Lung (tissue), 12 donors: ENCODE data around the gene CYP2E1. TPM values are rescaled to one million over a fixed set of nuclear protein-coding genes. Genes with fewer than 3 reads are reported as not detected.

ENCODE experiments used
- ATAC-seq: fragments of 200-7000 bp; cut with Tn5 transposase; one replicate; pipeline ENCODE4 v1.9.1; 2020; ENCODE audit warnings: moderate number of reproducible peaks; ENCODE audit not compliant: insufficient read depth, low FRiP score
- DNase-seq, 3 donors: peaks; one replicate each; pipeline ENCODE4 v3.0.0-alpha.2; 2013 to 2017
- H3K27ac ChIP-seq, 2 donors: one replicate each; pipeline ENCODE4 v1.5.1; 2013; ENCODE audit warnings: mild to moderate bottlenecking in 2 of 2, moderate library complexity in 2 of 2, control low read depth in 1 of 2, inconsistent platforms in 1 of 2, low read depth in 1 of 2, low read length in 1 of 2
- H3K27me3 ChIP-seq, 3 donors: one replicate each; pipeline ENCODE4 v1.5.1; 2013; ENCODE audit warnings: low read length in 2 of 3; ENCODE audit not compliant: control insufficient read depth in 3 of 3, insufficient read depth in 3 of 3
- H3K36me3 ChIP-seq, 4 donors: one replicate each; pipeline ENCODE4 v1.5.1; 2013; ENCODE audit warnings: low read length in 4 of 4, mild to moderate bottlenecking in 1 of 4, moderate library complexity in 1 of 4; ENCODE audit not compliant: control insufficient read depth in 4 of 4, insufficient read depth in 4 of 4
- H3K4me1 ChIP-seq, 5 donors: one replicate each; pipeline ENCODE4 v1.5.1; 2013; ENCODE audit warnings: low read length in 5 of 5, mild to moderate bottlenecking in 2 of 5, moderate library complexity in 1 of 5; ENCODE audit not compliant: control insufficient read depth in 5 of 5, insufficient read depth in 5 of 5
- H3K4me3 ChIP-seq: one replicate; pipeline ENCODE4 v1.5.1; 2013; ENCODE audit warnings: mild to moderate bottlenecking, control low read depth, moderate library complexity
- H3K9ac ChIP-seq, 2 donors: one replicate each; pipeline ENCODE4 v1.5.1; 2013; ENCODE audit warnings: low read length in 2 of 2, control low read depth in 1 of 2; ENCODE audit not compliant: insufficient read depth in 1 of 2
- H3K9me3 ChIP-seq, 4 donors: one replicate each; pipeline ENCODE4 v1.5.1; 2013; ENCODE audit warnings: low read length in 3 of 4, mild to moderate bottlenecking in 1 of 4, moderate library complexity in 1 of 4; ENCODE audit not compliant: control insufficient read depth in 4 of 4, insufficient read depth in 3 of 4
- WGBS, 2 donors: extraction: QIAGEN DNeasy Blood & Tissue Kit; methylation state at CpG; one replicate each; pipeline ENCODE4 v1.1.7; 2013; 5-methylcytosine and 5-hydroxymethylcytosine counted together
- polyA plus RNA-seq, 2 donors: library from polyadenylated mRNA; stranded (reverse); fragments of 200-250 nt; gene quantifications; one replicate each; pipeline ENCODE4 v1.2.1, GENCODE V29; 2013
- total RNA-seq, 2 donors: library from RNA; depleted of rRNA in 1 of 2; stranded (reverse); fragments of >200 nt in 1 of 2; gene quantifications; one replicate each; pipeline ENCODE4 v1.2.1, GENCODE V29; 2014 to 2021
- TF ChIP-seq, protein P1 (sequence below): IDR thresholded peaks from 2 replicates; pipeline ENCODE4 v1.5.1; 2012; ENCODE audit warnings: mild to moderate bottlenecking; ENCODE audit errors: control extremely low read depth, extremely low read depth
- donor health status: control.
- donor health status: control.
- donor health status: Bipolar disorder and iron deficiency.
- donor health status: healthy.
- donor health status: DM: yes; HTN: yes; CAD: no.

The CYP2E1 gene
- total and polyA plus RNA-seq, 4 donors = 0.26 to 1.9 (median 1.1) TPM

GRCh38 chr10:133530506-133530905 is 3.3 kb downstream of the CYP2E1 start:
- H3K27ac ChIP-seq = no peak overlapping the region
- no peak for ATAC-seq
- H3K4me1 ChIP-seq = peaks cover 0 to 16% (median 0%) of the 10 kb centered on the region in 5 donors
- no peak overlapping the region for H3K4me3 ChIP-seq
- H3K9ac ChIP-seq = no peak overlapping the region
- TF ChIP-seq, protein P1, sequence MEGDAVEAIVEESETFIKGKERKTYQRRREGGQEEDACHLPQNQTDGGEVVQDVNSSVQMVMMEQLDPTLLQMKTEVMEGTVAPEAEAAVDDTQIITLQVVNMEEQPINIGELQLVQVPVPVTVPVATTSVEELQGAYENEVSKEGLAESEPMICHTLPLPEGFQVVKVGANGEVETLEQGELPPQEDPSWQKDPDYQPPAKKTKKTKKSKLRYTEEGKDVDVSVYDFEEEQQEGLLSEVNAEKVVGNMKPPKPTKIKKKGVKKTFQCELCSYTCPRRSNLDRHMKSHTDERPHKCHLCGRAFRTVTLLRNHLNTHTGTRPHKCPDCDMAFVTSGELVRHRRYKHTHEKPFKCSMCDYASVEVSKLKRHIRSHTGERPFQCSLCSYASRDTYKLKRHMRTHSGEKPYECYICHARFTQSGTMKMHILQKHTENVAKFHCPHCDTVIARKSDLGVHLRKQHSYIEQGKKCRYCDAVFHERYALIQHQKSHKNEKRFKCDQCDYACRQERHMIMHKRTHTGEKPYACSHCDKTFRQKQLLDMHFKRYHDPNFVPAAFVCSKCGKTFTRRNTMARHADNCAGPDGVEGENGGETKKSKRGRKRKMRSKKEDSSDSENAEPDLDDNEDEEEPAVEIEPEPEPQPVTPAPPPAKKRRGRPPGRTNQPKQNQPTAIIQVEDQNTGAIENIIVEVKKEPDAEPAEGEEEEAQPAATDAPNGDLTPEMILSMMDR = no peak
- H3K9me3 ChIP-seq = peaks cover 0 to 14% (median 0%) of the 10 kb centered on the region in 4 donors
- H3K27me3 ChIP-seq = peaks cover 14 to 73% (median 21%) of the 10 kb centered on the region in 3 donors
- DNase-seq = no peak
- H3K36me3 ChIP-seq = peaks cover 0 to 3% (median 0%) of the 10 kb centered on the region in 4 donors
- 24 to 38% methylated on average over 9 of the region's 9 CpGs for WGBS, 2 donors

GRCh38 chr10:133532871-133533270 is 5.7 kb downstream of the CYP2E1 start:
- no peak overlapping the region for H3K4me3 ChIP-seq
- H3K36me3 ChIP-seq = peaks cover 0 to 5% (median 0%) of the 10 kb centered on the region in 4 donors
- ATAC-seq (no peak), DNase-seq (no peak)
- H3K27me3 ChIP-seq = peaks cover 5 to 56% (median 16%) of the 10 kb centered on the region in 3 donors
- TF ChIP-seq, protein P1 = no peak
- no peak overlapping the region for H3K27ac ChIP-seq
- 82 to 87% methylated on average over 7 of the region's 7 CpGs for WGBS, 2 donors
- H3K9me3 ChIP-seq = peaks cover 0 to 10% (median 1%) of the 10 kb centered on the region in 4 donors
- H3K9ac ChIP-seq = peak overlapping the region in 1 of 2 donors; percentile 11
- H3K4me1 ChIP-seq = peaks cover 0 to 12% (median 0%) of the 10 kb centered on the region in 5 donors

DNA sequence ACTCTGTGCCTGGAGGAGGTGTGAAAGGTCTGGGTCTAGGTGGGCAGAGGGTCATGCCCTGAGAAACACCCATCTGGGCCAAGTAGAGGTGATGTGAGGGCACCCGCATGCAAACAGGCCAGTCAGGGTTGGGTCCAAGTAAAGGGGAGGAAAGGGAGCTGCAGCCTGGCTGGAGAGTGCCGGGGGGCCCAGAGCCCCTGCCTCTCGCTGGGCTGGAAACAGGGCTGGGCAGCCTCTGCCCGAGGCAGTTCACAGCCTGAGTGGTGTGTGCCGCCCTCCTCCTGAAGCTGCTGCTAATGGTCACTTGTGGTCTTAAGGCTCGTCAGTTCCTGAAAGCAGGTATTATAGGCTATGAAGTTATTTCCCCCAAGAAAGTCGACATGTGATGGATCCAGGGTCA is 7.3 kb downstream of the CYP2E1 start:
- TF ChIP-seq, protein P1 = no peak
- Histone ChIP-seq H3K4me1 (peaks cover 0 to 5% (median 0%) of the 10 kb centered on the region in 5 donors), H3K9ac (no peak overlapping the region), H3K27me3 (peaks cover 0 to 40% (median 12%) of the 10 kb centered on the region in 3 donors), H3K27ac (no peak overlapping the region), H3K36me3 (peaks cover 0 to 5% (median 0%) of the 10 kb centered on the region in 4 donors), H3K4me3 (no peak overlapping the region), H3K9me3 (peaks cover 0 to 6% (median 1%) of the 10 kb centered on the region in 4 donors)
- WGBS, 2 donors = 82 to 85% methylated on average over 7 of the region's 7 CpGs
- no peak for ATAC-seq
- no peak for DNase-seq

GRCh38 chr10:133536198-133536597 is 9.0 kb downstream of the CYP2E1 start:
- 58 to 66% methylated on average over 4 of the region's 4 CpGs for WGBS, 2 donors

More at GRCh38 chr10:133536198-133536597, 9.0 kb downstream of the CYP2E1 start:
- no peak overlapping the region for H3K9ac ChIP-seq
- ATAC-seq = no peak
- peaks cover 0 to 6% (median 1%) of the 10 kb centered on the region in 4 donors for H3K9me3 ChIP-seq
- peaks cover 0 to 23% (median 0%) of the 10 kb centered on the region in 3 donors for H3K27me3 ChIP-seq
- TF ChIP-seq, protein P1 = no peak
- DNase-seq = no peak
- H3K36me3 ChIP-seq = peaks cover 0 to 5% (median 0%) of the 10 kb centered on the region in 4 donors
- H3K27ac ChIP-seq = no peak overlapping the region
- no peak overlapping the region for H3K4me3 ChIP-seq
- H3K4me1 ChIP-seq = no peaks in the 10 kb centered on the region
